ENCODE measurements around the gene PTPRE.

PTPRE gene

DNA sequence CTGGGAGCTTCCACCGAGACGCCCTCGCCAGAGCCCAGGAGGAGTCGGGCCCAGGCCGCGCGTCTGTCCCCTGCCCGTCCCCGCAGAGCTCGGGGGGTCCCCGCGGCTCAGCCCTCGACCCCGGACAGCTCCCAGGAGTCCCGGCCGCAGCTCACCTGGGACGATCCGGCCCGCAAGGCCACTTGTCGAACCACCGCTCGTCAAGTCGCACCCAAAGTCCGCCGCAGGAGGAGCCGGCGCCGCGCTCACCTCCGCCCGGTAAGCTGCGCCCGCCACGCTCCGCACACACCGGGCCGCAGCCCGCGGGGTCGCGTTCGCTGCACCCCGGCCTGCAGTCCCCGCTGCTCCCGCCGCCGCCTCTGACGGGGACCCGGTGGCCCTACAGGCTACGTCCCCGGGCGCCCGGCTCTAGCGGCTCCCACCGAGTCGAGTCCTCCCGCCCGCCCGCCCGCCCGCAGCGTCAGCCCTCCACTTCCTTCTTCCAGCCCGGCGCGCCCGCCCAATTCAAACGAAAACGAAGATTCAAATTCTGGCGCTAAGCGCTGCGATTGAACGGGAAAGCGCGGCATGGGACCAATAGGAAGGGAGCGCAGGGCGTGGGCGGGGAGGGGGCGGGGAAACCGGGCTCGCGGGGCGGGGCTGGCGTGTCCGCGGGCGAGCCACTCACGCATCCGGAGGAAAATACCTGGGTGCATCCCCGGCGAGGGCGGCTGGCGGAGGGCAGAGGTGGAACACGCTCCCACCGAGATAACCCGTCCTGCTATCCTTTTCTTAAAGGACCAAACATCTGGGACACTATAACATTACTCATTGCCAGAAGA is 219.3 kb downstream of the PTPRE start, which contains the start of gene MKI67:
Gene MKI67 (minus strand): TSS at position 480 of the 821 bp plus-strand sequence. CDS start 756 bp downstream, outside the sequence.
- peak; percentile 91 for DNase-seq (ENCODE audit: low spot score)

DNA sequence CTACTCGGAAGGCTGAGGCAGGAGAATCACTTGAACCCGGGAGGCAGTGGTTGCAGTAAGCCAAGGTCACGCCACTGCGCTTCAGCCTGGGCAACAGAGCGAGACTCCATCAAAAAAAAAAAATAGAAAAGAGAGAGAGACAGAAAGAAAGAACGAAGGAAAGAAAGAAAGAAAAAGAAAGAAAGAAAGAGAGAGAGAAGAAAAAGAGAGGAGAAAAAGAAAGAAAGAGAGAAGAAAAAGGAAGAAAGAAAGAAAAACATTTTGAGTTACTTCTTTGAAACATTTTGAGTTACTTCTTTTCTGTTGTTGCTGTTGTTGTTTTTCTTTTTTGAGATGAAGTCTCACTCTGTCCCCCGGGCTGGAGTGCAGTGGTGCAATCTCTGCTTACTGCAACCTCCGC is 221.7 kb downstream of the PTPRE start:
- no peak for DNase-seq (ENCODE audit: low spot score)

DNA sequence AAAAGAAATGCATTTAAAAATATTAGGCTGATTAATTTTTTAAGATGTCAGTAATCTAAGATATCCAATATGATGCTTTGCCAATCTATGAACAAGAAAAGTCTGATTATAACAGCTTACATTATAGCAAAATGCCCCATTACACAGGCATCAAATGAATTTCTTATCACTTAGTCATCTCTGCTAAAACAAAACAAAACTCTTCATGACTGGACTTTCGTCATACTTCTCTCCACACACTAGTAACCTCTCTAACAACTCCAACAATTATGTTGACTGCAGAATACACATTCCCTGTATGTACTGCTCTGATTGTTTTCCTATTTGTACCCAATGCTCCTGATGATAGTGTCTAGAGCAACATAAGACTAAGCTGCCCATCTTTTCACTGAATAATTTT is 223.1 kb downstream of the PTPRE start:
- DNase-seq (ENCODE audit: low spot score), result no peak

Measured in hematopoietic multipotent progenitor cell treated with erythropoietin and hydrocortisone succinate and interleukin-3 and kit ligand, for 17 days (in vitro differentiated cells).